GM12878 (cell line): Measurements from ENCODE around the gene ZNF445. TPM values are rescaled to one million over a fixed set of nuclear protein-coding genes. Genes with fewer than 3 reads are reported as not detected.

Source experiments
- ATAC-seq: fragments of 200-7000 bp; cut with Tn5 transposase; 3 replicates; pipeline ENCODE4 v1.9.1; 2020; ENCODE audit warnings: mild to moderate bottlenecking, moderate library complexity
- BruUV-seq: library from RNA; stranded (reverse); fragments of 400-500 nt; replicated peaks from 2 replicates; lab custom pipeline; 2021; lab: Mats Ljungman, UMichigan
- CTCF ChIA-PET: fragments of 300-600 bp; sonication (Branson Sonifier 250); formaldehyde crosslinking; extraction: SDS; loops from one replicate; lab custom pipeline; 2021; ENCODE audit warnings: inconsistent platforms; lab: Yijun Ruan, JAX
- POLR2A ChIA-PET: fragments of 350-600 bp; formaldehyde crosslinking; extraction: SDS; loops from one replicate; lab custom pipeline; 2021; ENCODE audit warnings: inconsistent platforms; lab: Charles Lee
- RAD21 ChIA-PET: fragments of 300-600 bp; sonication (Branson Sonifier 250); formaldehyde crosslinking; loops from one replicate; lab custom pipeline; 2023; ENCODE audit warnings: antibody characterized with exemption; ENCODE audit not compliant: unreplicated experiment; lab: Charles Lee
- SMC1A ChIA-PET: fragments of 300-600 bp; sonication (Branson Sonifier 250); formaldehyde crosslinking; loops from one replicate; lab custom pipeline; 2023; ENCODE audit not compliant: unreplicated experiment, uncharacterized antibody; lab: Charles Lee
- DNase-seq: peaks from one replicate; pipeline ENCODE4 v3.0.0-alpha.2; 2011; ENCODE audit warnings: low read depth, low spot score
- FAIRE-seq: peaks from 3 replicates; lab custom pipeline; 2011; peaks lifted over from hg19 to GRCh38; lab: Jason Lieb, UNC
- H2AFZ ChIP-seq: 2 replicates; pipeline ENCODE4 v1.6.0; 2011; ENCODE audit warnings: low read depth, low read length, control low read depth; ENCODE audit not compliant: control insufficient read depth
- H3K27ac ChIP-seq: 2 replicates; pipeline ENCODE4 v1.5.1; 2011; ENCODE audit warnings: control low read depth; ENCODE audit not compliant: control insufficient read depth, insufficient read depth
- H3K27me3 ChIP-seq, 2 experiments: replicated peaks in 1 of 2; 2 replicates each; pipeline versions ENCODE4 v1.6.0 to v1.6.1; 2011; ENCODE audit warnings: low read length in 1 of 2; ENCODE audit not compliant: control insufficient read depth in 2 of 2, insufficient read depth in 2 of 2
- H3K36me3 ChIP-seq, 2 experiments: 2 replicates each; pipeline ENCODE4 v1.5.1; 2011; ENCODE audit warnings: low read length in 1 of 2; ENCODE audit not compliant: control insufficient read depth in 2 of 2, insufficient read depth in 2 of 2
- H3K4me1 ChIP-seq: 2 replicates; pipeline ENCODE4 v1.6.1; 2011; ENCODE audit warnings: mild to moderate bottlenecking, low read length, moderate library complexity, mixed read lengths; ENCODE audit not compliant: control insufficient read depth, insufficient read depth
- H3K4me2 ChIP-seq: 2 replicates; pipeline ENCODE4 v1.6.0; 2011; ENCODE audit warnings: control low read depth; ENCODE audit not compliant: control insufficient read depth, insufficient read depth
- H3K4me3 ChIP-seq: fragments of 200-600 bp; sonication (generic); 2 replicates; pipeline ENCODE4 v1.5.1; 2016
- H3K79me2 ChIP-seq: 2 replicates; pipeline ENCODE4 v1.6.0; 2011; ENCODE audit warnings: low read length; ENCODE audit not compliant: control insufficient read depth, insufficient read depth
- H3K9ac ChIP-seq: 2 replicates; pipeline ENCODE4 v1.8.0; 2011; ENCODE audit warnings: low read length, control low read depth, mixed read lengths; ENCODE audit not compliant: control insufficient read depth, insufficient read depth
- H3K9me3 ChIP-seq: replicated peaks from 3 replicates; pipeline ENCODE4 v1.5.1; 2011; ENCODE audit warnings: mild to moderate bottlenecking, low read length; ENCODE audit not compliant: control insufficient read depth, insufficient read depth
- H4K20me1 ChIP-seq: 2 replicates; pipeline ENCODE4 v1.6.0; 2011; ENCODE audit not compliant: control insufficient read depth, insufficient read depth
- BRCA1 ChIP-seq: IDR thresholded peaks from 2 replicates; pipeline ENCODE4 v1.6.1; 2011; ENCODE audit warnings: low read depth, low read length, improper control_type of control experiment
- E4F1 ChIP-seq: fragments of 450-650 bp; IDR thresholded peaks from 2 replicates; pipeline ENCODE4 v1.6.1; 2018; ENCODE audit warnings: borderline replicate concordance, mild to moderate bottlenecking; ENCODE audit not compliant: partially characterized antibody
- HDAC2 ChIP-seq: fragments of 200-600 bp; sonication (generic); IDR thresholded peaks from 2 replicates; pipeline ENCODE4 v1.6.1; 2017
- HDGF ChIP-seq: fragments of 450-650 bp; IDR thresholded peaks from 2 replicates; pipeline ENCODE4 v1.6.1; 2016; ENCODE audit warnings: antibody characterized with exemption
- IKZF2 ChIP-seq, 2 experiments: fragments of 450-650 bp; IDR thresholded peaks; 2 replicates each; pipeline ENCODE4 v1.6.1; 2017; ENCODE audit warnings: mild to moderate bottlenecking in 2 of 2, moderate library complexity in 2 of 2
- MEF2A ChIP-seq: IDR thresholded peaks from 2 replicates; pipeline ENCODE4 v1.6.1; 2011; ENCODE audit warnings: low read depth, mild to moderate bottlenecking, low read length, moderate library complexity; ENCODE audit not compliant: insufficient read depth
- NFXL1 ChIP-seq: fragments of 450-650 bp; IDR thresholded peaks from 2 replicates; pipeline ENCODE4 v1.6.1; 2017; ENCODE audit warnings: antibody characterized with exemption, mild to moderate bottlenecking, borderline replicate concordance
- NR2C1 ChIP-seq: fragments of 450-650 bp; IDR thresholded peaks from 2 replicates; pipeline ENCODE4 v1.6.1; 2017; ENCODE audit warnings: antibody characterized with exemption, mild to moderate bottlenecking, moderate library complexity
- PKNOX1 ChIP-seq: fragments of 450-650 bp; IDR thresholded peaks from 2 replicates; pipeline ENCODE4 v1.6.1; 2016; ENCODE audit warnings: mild to moderate bottlenecking
- PML ChIP-seq: IDR thresholded peaks from 2 replicates; pipeline ENCODE4 v1.6.1; 2012; ENCODE audit warnings: low read length, inconsistent platforms
- POLR2A ChIP-seq: IDR thresholded peaks from 2 replicates; pipeline ENCODE4 v1.6.1; 2011; ENCODE audit warnings: low read depth, mild to moderate bottlenecking, low read length
- RB1 ChIP-seq: fragments of 450-650 bp; formaldehyde crosslinking; IDR thresholded peaks from 2 replicates; pipeline ENCODE4 v1.6.1; 2017; ENCODE audit warnings: mild to moderate bottlenecking, borderline replicate concordance
- SMC3 ChIP-seq: IDR thresholded peaks from 2 replicates; pipeline ENCODE4 v1.6.1; 2011; ENCODE audit warnings: low read length, improper control_type of control experiment, borderline replicate concordance
- SP1 ChIP-seq: IDR thresholded peaks from one replicate; pipeline ENCODE4 v1.6.1; 2011; ENCODE audit warnings: low read depth, low read length
- STAT1 ChIP-seq: fragments of 450-650 bp; conservative IDR thresholded peaks from 2 replicates; pipeline ENCODE4 v1.6.1; 2014; ENCODE audit warnings: antibody characterized with exemption, mild to moderate bottlenecking
- SUPT20H ChIP-seq: IDR thresholded peaks from 2 replicates; pipeline ENCODE4 v1.6.1; 2011; ENCODE audit warnings: low read depth, mild to moderate bottlenecking, low read length, moderate library complexity, borderline replicate concordance; ENCODE audit not compliant: control insufficient read depth
- TAF1 ChIP-seq: IDR thresholded peaks from 2 replicates; pipeline ENCODE4 v1.6.1; 2011; ENCODE audit warnings: mild to moderate bottlenecking, low read depth, low read length, borderline replicate concordance
- ZBED1 ChIP-seq: IDR thresholded peaks from 2 replicates; pipeline ENCODE4 v1.6.1; 2016; ENCODE audit warnings: borderline replicate concordance
- WGBS: methylation state at CpG from one replicate; pipeline ENCODE4 v1.1.6; 2016; ENCODE audit warnings: low lambda C conversion rate; ENCODE audit not compliant: insufficient replicate concordance, insufficient coverage; ENCODE audit errors: missing lambda C conversion rate; 5-methylcytosine and 5-hydroxymethylcytosine counted together
- in situ Hi-C: fragments of 300-500 bp; cut with MboI; formaldehyde crosslinking; loops from 9 replicates; pipeline ENCODE4 v1.14.3; 2018; ENCODE audit warnings: mixed read lengths
- intact Hi-C: fragments of 100-400 bp; cut with micrococcal nuclease; formaldehyde crosslinking; loops from one replicate; pipeline ENCODE4 v1.14.2; 2022; ENCODE audit not compliant: unreplicated experiment
- polyA plus RNA-seq, 11 experiments: library from polyadenylated mRNA; depleted of rRNA in 4 of 11; unstranded in 6 of 11; stranded (reverse) in 5 of 11; fragments of >200 nt; fragmentation: Nextera tagmentation in 4 of 11; fragmentation: Illumina TruSeq in 1 of 11; extraction: Ambion mirVana in 4 of 11; extraction: Trizol in 1 of 11; gene quantifications; 1 replicate in 1 of 11; 2 replicates in 10 of 11; pipeline versions ENCODE4 v1.2.1 to v1.2.3, GENCODE V29; 2011 to 2016; ENCODE audit warnings: inconsistent platforms in 2 of 11, missing spikeins in 2 of 11, low read depth in 1 of 11
- total RNA-seq, 4 experiments: library from RNA; depleted of rRNA in 3 of 4; stranded (reverse); fragments of >200 nt in 3 of 4; fragmentation: Illumina TruSeq in 1 of 4; extraction: Trizol in 1 of 4; gene quantifications; 2 replicates each; pipeline versions ENCODE4 v1.2.1 to v1.2.3, GENCODE V29; 2013 to 2021

ZNF445 gene
- total and polyA plus RNA-seq, 10 of the 15 experiments (the other 5 are each of a cell fraction or from before 2014, with no cell fraction given) = 0.80 to 14.4 (median 5.6) TPM

GRCh38 chr3:44419116-44419922 is 58.2 kb downstream of the ZNF445 start:
- whole genome bisulfite sequencing = 60% methylated on average over 11 of the region's 11 CpGs
- TF ChIP-seq SP1 (no peak), ZBED1 (no peak), NFXL1 (no peak), TAF1 (no peak), SUPT20H (no peak), HDGF (no peak), PKNOX1 (no peak), PML (no peak), BRCA1 (no peak), IKZF2 (IDR thresholded peaks at IDR 0.05) (no peak), POLR2A (no peak), STAT1 (no peak), E4F1 (no peak), RB1 (no peak), NR2C1 (no peak), SMC3 (no peak), MEF2A (no peak), HDAC2 (no peak)
- ChIA-PET SMC1A (no interaction called here), POLR2A (no interaction called here), RAD21 (no interaction called here), CTCF (no interaction called here)
- no peak overlapping the region for H3K4me2 ChIP-seq
- no peaks in the 10 kb centered on the region for H4K20me1 ChIP-seq
- no peaks in the 10 kb centered on the region for H3K27me3 ChIP-seq
- no peak overlapping the region for H3K9ac ChIP-seq
- H3K4me3 ChIP-seq = no peak overlapping the region
- no peaks in the 10 kb centered on the region for H3K36me3 ChIP-seq
- in situ Hi-C loops = no loop called here
- intact Hi-C loops = no loop called here
- no TSS peak for BruUV-seq
- no peaks in the 10 kb centered on the region for H3K79me2 ChIP-seq
- no peaks in the 10 kb centered on the region for H3K4me1 ChIP-seq
- ATAC-seq (no peak), DNase-seq (no peak), FAIRE-seq (no peak)
- no peak overlapping the region for H3K27ac ChIP-seq
- H3K9me3 ChIP-seq = no peaks in the 10 kb centered on the region
- H2AFZ ChIP-seq = no peak overlapping the region
